Lower leg skin (tissue), 3 donors: ENCODE measurements around the gene ANOS1.

Experiments used
- POLR2A ChIP-seq, 2 donors: fragments of 450-650 bp; IDR thresholded peaks; one replicate each; pipeline ENCODE4 v1.6.1; 2016 to 2017; ENCODE audit warnings: antibody characterized with exemption in 2 of 2, mild to moderate bottlenecking in 1 of 2, moderate library complexity in 1 of 2
- TF ChIP-seq, protein P1 (sequence below), 3 donors: fragments of 450-650 bp; IDR thresholded peaks; one replicate each; pipeline ENCODE4 v1.5.1; 2016; ENCODE audit warnings: antibody characterized with exemption in 3 of 3, mild to moderate bottlenecking in 3 of 3, moderate library complexity in 2 of 3

DNA sequence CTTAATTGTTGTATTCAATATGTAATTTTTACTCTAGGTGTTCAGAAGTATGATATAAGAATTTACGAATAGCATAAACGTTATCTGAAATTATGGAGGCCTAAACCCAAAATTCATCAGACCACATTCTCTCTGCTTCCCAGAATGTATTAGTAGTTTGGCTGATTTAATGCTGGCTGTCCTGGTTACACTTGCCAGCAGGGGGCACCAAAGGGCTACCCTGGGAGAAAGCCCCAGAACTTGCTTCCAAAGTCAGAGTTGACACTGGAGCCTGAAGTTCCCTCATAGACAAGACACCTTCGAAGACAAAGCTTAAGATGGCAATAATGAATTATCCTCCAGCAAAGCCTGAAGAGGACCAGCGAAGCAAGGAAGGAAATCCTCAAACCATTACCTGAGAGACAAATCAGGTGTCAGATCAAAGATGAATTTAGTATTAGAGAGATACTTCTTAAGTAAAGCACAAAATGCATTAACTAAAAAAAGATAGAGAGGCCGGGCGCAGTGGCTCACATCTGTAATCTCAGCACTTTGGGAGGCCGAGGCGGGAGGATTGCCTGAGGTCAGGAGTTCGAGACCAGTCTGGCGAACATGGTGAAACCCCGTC, 11.3 kb upstream of the ANOS1 start:
- no peak for TF ChIP-seq POLR2A (IDR thresholded peaks at IDR 0.05)
- TF ChIP-seq, protein P1, sequence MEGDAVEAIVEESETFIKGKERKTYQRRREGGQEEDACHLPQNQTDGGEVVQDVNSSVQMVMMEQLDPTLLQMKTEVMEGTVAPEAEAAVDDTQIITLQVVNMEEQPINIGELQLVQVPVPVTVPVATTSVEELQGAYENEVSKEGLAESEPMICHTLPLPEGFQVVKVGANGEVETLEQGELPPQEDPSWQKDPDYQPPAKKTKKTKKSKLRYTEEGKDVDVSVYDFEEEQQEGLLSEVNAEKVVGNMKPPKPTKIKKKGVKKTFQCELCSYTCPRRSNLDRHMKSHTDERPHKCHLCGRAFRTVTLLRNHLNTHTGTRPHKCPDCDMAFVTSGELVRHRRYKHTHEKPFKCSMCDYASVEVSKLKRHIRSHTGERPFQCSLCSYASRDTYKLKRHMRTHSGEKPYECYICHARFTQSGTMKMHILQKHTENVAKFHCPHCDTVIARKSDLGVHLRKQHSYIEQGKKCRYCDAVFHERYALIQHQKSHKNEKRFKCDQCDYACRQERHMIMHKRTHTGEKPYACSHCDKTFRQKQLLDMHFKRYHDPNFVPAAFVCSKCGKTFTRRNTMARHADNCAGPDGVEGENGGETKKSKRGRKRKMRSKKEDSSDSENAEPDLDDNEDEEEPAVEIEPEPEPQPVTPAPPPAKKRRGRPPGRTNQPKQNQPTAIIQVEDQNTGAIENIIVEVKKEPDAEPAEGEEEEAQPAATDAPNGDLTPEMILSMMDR (IDR thresholded peaks at IDR 0.05), result no peak
